Activated CD4-positive, CD25-positive, alpha-beta regulatory T cell (primary cell): ENCODE results near the gene OPRD1.
"Not testable (repeated sequence)": the region's sequence is repeated elsewhere in the genome, so short reads cannot be mapped to it uniquely, and the experiment has no call there.

Experiments used
- DNase-seq, 4 experiments: peaks; one replicate each; lab custom pipeline; 2025; lab: John Stamatoyannopoulos, UW

Gene OPRD1

GRCh38 chr1:28811766-28812668 is at the start of gene OPRD1:
OPRD1 (plus strand) TSS chr1:28812170; CDS start chr1:28812384, 214 bp downstream.
- no peak for DNase-seq

GRCh38 chr1:28766532-28767183 is 45.3 kb upstream of the OPRD1 start:
- DNase-seq, result no peak

GRCh38 chr1:28770601-28771165 is 41.3 kb upstream of the OPRD1 start:
- DNase-seq, result no peak

GRCh38 chr1:28771921-28772320 is 40.0 kb upstream of the OPRD1 start:
- not testable (repeated sequence) for DNase-seq

- DNase-seq, result no peak
Measured at GRCh38 chr1:28773105-28773504, 38.9 kb upstream of the OPRD1 start.

GRCh38 chr1:28775121-28775942 is 36.6 kb upstream of the OPRD1 start:
- DNase-seq, result peak; percentile 8 to 32 (median 26)

- no peak for DNase-seq
Measured at GRCh38 chr1:28776341-28776740, 35.6 kb upstream of the OPRD1 start.

- DNase-seq, result no peak
Measured at GRCh38 chr1:28778021-28778420, 33.9 kb upstream of the OPRD1 start.

GRCh38 chr1:28779751-28780408 is 32.1 kb upstream of the OPRD1 start:
- no peak for DNase-seq

GRCh38 chr1:28781305-28781704 is 30.7 kb upstream of the OPRD1 start:
- DNase-seq, result no peak

GRCh38 chr1:28782011-28782410 is 30.0 kb upstream of the OPRD1 start:
- DNase-seq, result no peak

- DNase-seq, result no peak
Measured at GRCh38 chr1:28783363-28783762, 28.6 kb upstream of the OPRD1 start.

GRCh38 chr1:28789412-28789811 is 22.6 kb upstream of the OPRD1 start:
- no peak for DNase-seq

- no peak for DNase-seq
Measured at GRCh38 chr1:28789816-28790215, 22.2 kb upstream of the OPRD1 start.

- no peak for DNase-seq
Measured at GRCh38 chr1:28790377-28791035, 21.5 kb upstream of the OPRD1 start.

- not testable (repeated sequence) for DNase-seq
Measured at GRCh38 chr1:28791929-28792328, 20.0 kb upstream of the OPRD1 start.

GRCh38 chr1:28792644-28793121 is 19.3 kb upstream of the OPRD1 start:
- DNase-seq, result no peak

- DNase-seq, result not testable (repeated sequence)
Measured at GRCh38 chr1:28794582-28794981, 17.4 kb upstream of the OPRD1 start.

GRCh38 chr1:28796352-28797211 is 15.4 kb upstream of the OPRD1 start:
- no peak for DNase-seq

GRCh38 chr1:28800324-28800723 is 11.6 kb upstream of the OPRD1 start:
- DNase-seq, result no peak
